GM13977 (cell line): ENCODE results near the gene TK2.

Experiments
- DNase-seq: peaks from one replicate; pipeline ENCODE4 v3.0.0; 2012; ENCODE audit warnings: low spot score
- CTCF ChIP-seq: IDR thresholded peaks from 2 replicates; pipeline ENCODE4 v1.5.1; 2012; ENCODE audit warnings: mild to moderate bottlenecking, control low read depth; ENCODE audit not compliant: insufficient read depth; ENCODE audit errors: extremely low read depth, missing control alignments
- in situ Hi-C: fragments of 300-500 bp; cut with MboI; formaldehyde crosslinking; loops from one replicate; pipeline ENCODE4 v1.12.0; 2022; ENCODE audit warnings: low sequenced_read_pairs, low pct_unique_long_range_greater_than_20kb, mixed read lengths, inconsistent platforms; ENCODE audit not compliant: unreplicated experiment

Gene TK2

GRCh38 chr16:66483689-66484452, 66.1 kb downstream of the TK2 start:
- in situ Hi-C loops: no loop called here
- peak; percentile 84 for DNase-seq
- TF ChIP-seq CTCF: peak; percentile 99

GRCh38 chr16:66481943-66482390, 68.0 kb downstream of the TK2 start:
- no peak for DNase-seq
- in situ Hi-C loops: no loop called here
- TF ChIP-seq CTCF: no peak

GRCh38 chr16:66481081-66481942, 68.6 kb downstream of the TK2 start:
- in situ Hi-C loops: no loop called here
- DNase-seq: no peak

GRCh38 chr16:66480265-66481080, 69.4 kb downstream of the TK2 start:
- no peak for TF ChIP-seq CTCF
- DNase-seq: no peak
- in situ Hi-C loops: no loop called here

More at GRCh38 chr16:66481081-66481942, 68.6 kb downstream of the TK2 start:
- TF ChIP-seq CTCF: no peak

GRCh38 chr16:66479661-66480264, 70.2 kb downstream of the TK2 start:
- DNase-seq: no peak
- in situ Hi-C loops: loop anchor here (10.0 kb wide), 1 partner anchor 75 kb away; no protein-coding TSS in a partner anchor
- no peak for TF ChIP-seq CTCF
